Eye (tissue), 1 donor: ENCODE data around the gene KNCN.

Experiments
- DNase-seq: peaks from one replicate; pipeline ENCODE4 v3.0.0-alpha.2; 2015

The KNCN gene

GRCh38 chr1:46523496-46524353 is 27.7 kb downstream of the KNCN start:
- no peak for DNase-seq

GRCh38 chr1:46522969-46523320 is 28.5 kb downstream of the KNCN start:
- no peak for DNase-seq

GRCh38 chr1:46522184-46522968 is 29.1 kb downstream of the KNCN start:
- peak; percentile 42 for DNase-seq

GRCh38 chr1:46521414-46521813 is 30.0 kb downstream of the KNCN start:
- DNase-seq = no peak

GRCh38 chr1:46520063-46520911 is 31.2 kb downstream of the KNCN start:
- peak; percentile 61 for DNase-seq

- DNase-seq = no peak
Measured at GRCh38 chr1:46519209-46519608, 32.2 kb downstream of the KNCN start.

- DNase-seq = no peak
Measured at GRCh38 chr1:46517932-46518498, 33.4 kb downstream of the KNCN start.

- DNase-seq = no peak
Measured at GRCh38 chr1:46517010-46517600, 34.3 kb downstream of the KNCN start.

- no peak for DNase-seq
Measured at GRCh38 chr1:46516200-46516950, 35.1 kb downstream of the KNCN start.

GRCh38 chr1:46515576-46515975 is 35.9 kb downstream of the KNCN start:
- DNase-seq = no peak

GRCh38 chr1:46513536-46513935 is 37.9 kb downstream of the KNCN start:
- DNase-seq = no peak

- DNase-seq = no peak
Measured at GRCh38 chr1:46512792-46513190, 38.7 kb downstream of the KNCN start.

- DNase-seq = no peak
Measured at GRCh38 chr1:46512135-46512791, 39.2 kb downstream of the KNCN start.

- no peak for DNase-seq
Measured at GRCh38 chr1:46510998-46511365, 40.5 kb downstream of the KNCN start.

- no peak for DNase-seq
Measured at GRCh38 chr1:46510341-46510997, 41.0 kb downstream of the KNCN start.

GRCh38 chr1:46508757-46509156 is 42.7 kb downstream of the KNCN start:
- DNase-seq = no peak

- no peak for DNase-seq
Measured at GRCh38 chr1:46506470-46507219, 44.8 kb downstream of the KNCN start.

- no peak for DNase-seq
Measured at GRCh38 chr1:46503421-46503820, 48.0 kb downstream of the KNCN start.

GRCh38 chr1:46501528-46501927 is 49.9 kb downstream of the KNCN start:
- no peak for DNase-seq

GRCh38 chr1:46497665-46498064 is 53.8 kb downstream of the KNCN start:
- DNase-seq = no peak
